Measurements from ENCODE around the gene LAPTM5. TPM values are rescaled to one million over a fixed set of nuclear protein-coding genes. Genes with fewer than 3 reads are reported as not detected.

LAPTM5 gene
- total RNA-seq, 1 donor from 2014 or later, result 424 TPM

- Histone ChIP-seq H3K4me3 (no peak overlapping the region), H3K4me1 (no peaks in the 10 kb centered on the region), H3K27ac (no peak overlapping the region), H3K36me3 (no peaks in the 10 kb centered on the region), H3K9me3 (no peaks in the 10 kb centered on the region), H3K27me3 (no peaks in the 10 kb centered on the region)
- DNase-seq (peak; percentile 84), ATAC-seq (peak; percentile 48)
- intact Hi-C loops (cut with DNase I), result no loop called here
- no peak for TF ChIP-seq CTCF (IDR thresholded peaks at IDR 0.05)
Observed at GRCh38 chr1:30706528-30706927, 51.0 kb downstream of the LAPTM5 start.

GRCh38 chr1:30705698-30706097 lies 51.9 kb downstream of the LAPTM5 start:
- no peak for DNase-seq
- ATAC-seq, result no peak
- no peak for TF ChIP-seq CTCF (IDR thresholded peaks at IDR 0.05)
- no peak overlapping the region for H3K4me3 ChIP-seq
- H3K4me1 ChIP-seq, result no peaks in the 10 kb centered on the region
- intact Hi-C loops (cut with DNase I), result no loop called here
- H3K36me3 ChIP-seq, result no peaks in the 10 kb centered on the region
- H3K9me3 ChIP-seq, result no peaks in the 10 kb centered on the region
- no peaks in the 10 kb centered on the region for H3K27me3 ChIP-seq
- H3K27ac ChIP-seq, result no peak overlapping the region

GRCh38 chr1:30704765-30705509 lies 52.6 kb downstream of the LAPTM5 start:
- peak; percentile 56 for DNase-seq
- no peaks in the 10 kb centered on the region for H3K9me3 ChIP-seq
- no peak overlapping the region for H3K4me3 ChIP-seq
- intact Hi-C loops (cut with DNase I), result no loop called here
- H3K4me1 ChIP-seq, result no peaks in the 10 kb centered on the region
- no peaks in the 10 kb centered on the region for H3K27me3 ChIP-seq
- no peak for ATAC-seq
- H3K27ac ChIP-seq, result no peak overlapping the region
- TF ChIP-seq CTCF (IDR thresholded peaks at IDR 0.05), result no peak
- no peaks in the 10 kb centered on the region for H3K36me3 ChIP-seq

- Histone ChIP-seq H3K4me1 (no peaks in the 10 kb centered on the region), H3K27ac (no peak overlapping the region), H3K4me3 (no peak overlapping the region), H3K9me3 (no peaks in the 10 kb centered on the region), H3K36me3 (no peaks in the 10 kb centered on the region), H3K27me3 (no peaks in the 10 kb centered on the region)
- ATAC-seq (no peak), DNase-seq (peak; percentile 62)
- TF ChIP-seq CTCF (IDR thresholded peaks at IDR 0.05), result no peak
- intact Hi-C loops (cut with DNase I), result no loop called here
Observed at GRCh38 chr1:30704271-30704670, 53.3 kb downstream of the LAPTM5 start.

- Histone ChIP-seq H3K27ac (no peak overlapping the region), H3K4me1 (no peaks in the 10 kb centered on the region), H3K36me3 (no peaks in the 10 kb centered on the region), H3K9me3 (no peaks in the 10 kb centered on the region), H3K4me3 (no peak overlapping the region), H3K27me3 (no peaks in the 10 kb centered on the region)
- TF ChIP-seq CTCF (IDR thresholded peaks at IDR 0.05), result no peak
- DNase-seq, result no peak
- ATAC-seq, result no peak
- intact Hi-C loops (cut with DNase I), result no loop called here
Observed at GRCh38 chr1:30702823-30703222, 54.8 kb downstream of the LAPTM5 start.

GRCh38 chr1:30701258-30701633 lies 56.3 kb downstream of the LAPTM5 start:
- no peak for TF ChIP-seq CTCF (IDR thresholded peaks at IDR 0.05)
- no peaks in the 10 kb centered on the region for H3K36me3 ChIP-seq
- H3K4me1 ChIP-seq, result no peaks in the 10 kb centered on the region
- ATAC-seq (no peak), DNase-seq (no peak)
- no peak overlapping the region for H3K4me3 ChIP-seq
- H3K27me3 ChIP-seq, result no peaks in the 10 kb centered on the region
- intact Hi-C loops (cut with DNase I), result no loop called here
- H3K27ac ChIP-seq, result no peak overlapping the region
- H3K9me3 ChIP-seq, result no peaks in the 10 kb centered on the region
